Suprapubic skin (tissue), 4 donors: ENCODE results near the gene EIF4E1B.

Experiments used
- CTCF ChIP-seq, 2 donors: fragments of 200-600 bp in 1 of 2; fragments of 450-650 bp in 1 of 2; sonication (generic) in 1 of 2; IDR thresholded peaks; one replicate each; pipeline ENCODE4 v1.5.1; 2016 to 2019; ENCODE audit warnings: antibody characterized with exemption in 2 of 2, mild to moderate bottlenecking in 1 of 2, moderate library complexity in 1 of 2
- POLR2A ChIP-seq, 2 donors: fragments of 450-650 bp; IDR thresholded peaks; one replicate each; pipeline ENCODE4 v1.6.1; 2017; ENCODE audit warnings: antibody characterized with exemption in 2 of 2, mild to moderate bottlenecking in 2 of 2, moderate library complexity in 2 of 2
- POLR2AphosphoS5 ChIP-seq, 3 donors: sonication (generic); formaldehyde crosslinking; IDR thresholded peaks; one replicate each; pipeline ENCODE4 v1.6.1; 2017; ENCODE audit warnings: antibody characterized with exemption in 3 of 3

- no peak for TF ChIP-seq CTCF (IDR thresholded peaks at IDR 0.05)
- TF ChIP-seq POLR2A (IDR thresholded peaks at IDR 0.05), result no peak
- TF ChIP-seq POLR2AphosphoS5 (IDR thresholded peaks at IDR 0.05), result no peak
These were observed 17.5 kb downstream of the EIF4E1B start for GRCh38 chr5:176647843-176648473.
